Stimulated activated naive CD4-positive, alpha-beta T cell treated with Interleukin-2 at 50 U/mL for 16 hours (primary cell): ENCODE data around the gene AOX1.
"Not testable (repeated sequence)": the region's sequence is repeated elsewhere in the genome, so short reads cannot be mapped to it uniquely, and the experiment has no call there.

Source experiments
- DNase-seq: peaks from one replicate; lab custom pipeline; 2025; lab: John Stamatoyannopoulos, UW

Gene AOX1

DNA sequence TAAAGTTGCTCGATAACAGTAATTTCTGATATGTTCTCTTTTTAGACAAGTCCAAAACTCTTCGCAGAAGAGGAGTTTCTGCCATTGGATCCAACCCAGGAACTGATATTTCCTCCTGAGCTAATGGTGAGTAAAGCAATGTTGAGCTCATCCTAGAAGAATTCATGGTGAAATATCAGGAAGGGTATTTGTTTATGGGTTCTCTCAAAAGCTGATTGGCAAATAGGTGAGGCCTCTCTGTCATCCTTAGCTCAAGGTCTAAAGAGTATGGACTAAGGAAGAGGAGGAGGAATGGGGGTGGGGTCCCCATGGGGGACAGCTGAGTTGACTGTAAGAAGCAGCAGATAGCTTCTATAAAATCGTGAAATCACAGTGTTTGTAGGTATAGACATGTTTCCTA lies 18.2 kb downstream of the AOX1 start:
- no peak for DNase-seq

DNA sequence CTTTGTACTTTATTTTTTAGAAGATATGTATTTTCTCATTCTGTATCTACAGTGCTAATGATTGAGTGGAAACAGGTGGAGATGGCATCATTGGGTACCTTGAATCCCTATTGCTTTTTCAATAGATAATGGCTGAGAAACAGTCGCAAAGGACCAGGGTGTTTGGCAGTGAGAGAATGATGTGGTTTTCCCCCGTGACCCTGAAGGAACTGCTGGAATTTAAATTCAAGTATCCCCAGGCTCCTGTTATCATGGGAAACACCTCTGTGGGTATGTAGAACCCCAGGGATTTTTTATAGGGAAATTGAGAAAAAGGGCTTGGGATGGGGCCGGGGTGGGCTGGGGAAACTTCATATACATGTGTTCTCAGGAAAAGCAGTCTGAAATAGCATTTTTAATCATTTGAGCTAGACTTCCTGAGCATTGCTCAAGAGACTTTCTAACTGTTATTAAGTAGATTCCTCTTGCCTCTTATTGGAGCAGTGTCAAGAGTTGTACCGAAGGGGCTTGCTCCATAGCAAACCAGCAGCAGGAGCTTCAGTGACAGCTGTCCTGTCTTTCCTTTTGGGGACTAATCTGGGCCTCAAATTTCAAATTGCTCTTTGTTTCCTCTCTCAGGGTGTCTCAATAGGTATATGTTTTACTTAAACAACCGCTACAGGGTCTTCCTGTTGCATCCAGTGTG lies 18.9 kb downstream of the AOX1 start:
- DNase-seq, result no peak

DNA sequence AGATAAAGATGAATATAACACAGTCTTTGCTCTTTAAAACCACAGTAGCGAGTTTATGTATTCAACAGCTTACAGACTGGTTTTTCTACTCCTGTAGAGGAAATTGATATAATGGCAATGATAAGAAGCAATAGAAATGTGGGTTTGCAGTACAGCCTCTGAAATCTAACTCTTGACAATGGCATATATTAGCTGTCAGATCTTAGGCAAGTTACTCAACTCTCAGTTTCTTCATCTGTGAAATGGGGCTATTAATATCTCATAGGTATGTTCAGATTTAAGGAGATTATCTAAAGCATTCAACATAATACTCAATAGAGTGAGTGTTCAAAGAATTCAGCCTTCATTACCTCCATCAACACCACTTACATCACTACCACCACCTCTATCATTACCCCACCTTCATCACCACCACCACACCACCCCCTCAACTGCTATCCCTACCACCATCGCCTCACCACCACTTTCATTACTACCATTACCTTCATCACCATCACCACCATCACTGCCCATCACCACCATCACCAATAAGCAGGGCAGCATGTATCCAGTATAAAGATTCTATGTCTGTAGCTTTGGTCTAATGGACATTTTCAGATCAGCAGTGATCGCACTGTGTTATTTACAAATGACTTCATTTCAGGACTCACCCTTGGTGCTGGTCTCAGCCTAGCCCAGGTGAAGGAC lies 22.7 kb downstream of the AOX1 start:
- DNase-seq, result no peak

DNA sequence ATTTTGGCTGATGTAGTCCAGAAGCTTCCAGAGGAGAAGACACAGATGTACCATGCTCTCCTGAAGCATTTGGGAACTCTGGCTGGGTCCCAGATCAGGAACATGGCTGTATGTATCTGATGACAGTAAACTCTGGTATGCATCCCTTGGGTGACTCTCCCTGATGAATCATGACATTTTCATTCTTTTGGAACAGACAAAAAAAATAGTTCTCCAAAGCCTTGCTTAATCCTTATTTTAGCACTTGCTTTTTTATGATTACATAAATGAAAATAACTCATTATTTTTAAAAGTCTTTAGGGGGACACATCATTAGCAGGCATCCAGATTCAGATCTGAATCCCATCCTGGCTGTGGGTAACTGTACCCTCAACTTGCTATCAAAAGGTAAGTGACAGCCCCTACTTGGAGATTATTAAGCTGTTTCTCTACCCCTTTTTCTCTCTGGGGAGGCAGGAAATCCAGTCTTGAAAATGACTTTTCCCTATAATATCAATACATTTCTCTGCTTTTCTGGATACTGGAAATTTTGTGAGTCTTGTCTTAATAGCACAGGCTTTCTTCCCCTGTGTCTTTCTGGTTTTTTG lies 23.3 kb downstream of the AOX1 start:
- DNase-seq, result no peak

DNA sequence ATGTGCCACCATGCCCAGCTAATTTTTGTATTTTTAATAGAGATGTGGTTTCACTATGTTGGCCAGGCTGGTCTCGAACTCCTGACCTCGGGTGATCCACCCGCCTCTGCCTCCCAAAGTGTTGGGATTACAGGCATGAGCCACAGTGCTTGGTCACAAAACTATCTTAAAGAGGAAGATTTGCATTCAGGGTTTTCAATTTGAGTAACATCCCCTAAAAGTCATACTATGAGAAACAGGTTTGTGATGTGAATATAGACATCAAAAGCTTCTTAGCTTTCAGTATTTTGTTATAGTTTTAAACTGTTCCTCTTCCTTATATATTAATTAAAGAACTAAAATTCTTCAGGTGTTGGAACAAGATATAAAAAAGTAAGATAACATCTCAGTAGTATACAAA lies 24.4 kb downstream of the AOX1 start:
- DNase-seq, result not testable (repeated sequence)

DNA sequence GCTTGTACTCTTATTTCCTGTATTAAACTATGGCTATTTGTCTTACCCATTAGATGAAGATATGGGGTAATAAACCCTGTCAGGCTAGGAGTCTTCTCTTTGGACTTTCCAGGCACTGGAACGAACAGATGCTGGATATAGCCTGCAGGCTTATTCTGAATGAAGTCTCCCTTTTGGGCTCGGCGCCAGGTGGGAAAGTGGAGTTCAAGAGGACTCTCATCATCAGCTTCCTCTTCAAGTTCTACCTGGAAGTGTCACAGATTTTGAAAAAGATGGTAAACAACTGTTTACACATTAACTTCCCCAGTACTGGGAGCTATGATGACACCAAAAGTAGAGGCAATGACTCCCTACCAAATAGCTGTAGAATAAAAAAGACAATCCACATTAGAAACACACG lies 27.9 kb downstream of the AOX1 start:
- DNase-seq, result no peak

DNA sequence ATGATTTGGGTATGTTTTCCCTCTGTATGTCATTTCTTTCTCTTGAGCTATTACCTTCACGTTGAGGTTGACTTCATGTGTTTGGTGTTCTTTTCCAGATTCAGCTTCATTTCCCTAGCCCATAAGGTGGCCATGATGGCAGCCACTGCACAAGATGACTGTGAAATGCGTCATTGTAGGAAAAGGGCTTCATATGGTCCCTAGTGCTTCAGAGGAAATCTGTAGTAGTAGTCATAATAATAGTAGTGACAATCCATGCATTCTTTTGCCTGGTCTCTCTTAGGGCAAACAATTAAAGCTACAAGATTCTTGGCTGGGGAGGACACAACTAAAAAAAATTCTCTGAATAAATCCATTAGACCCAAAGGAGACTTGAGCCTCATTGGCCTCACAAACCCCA lies 28.4 kb downstream of the AOX1 start:
- no peak for DNase-seq

DNA sequence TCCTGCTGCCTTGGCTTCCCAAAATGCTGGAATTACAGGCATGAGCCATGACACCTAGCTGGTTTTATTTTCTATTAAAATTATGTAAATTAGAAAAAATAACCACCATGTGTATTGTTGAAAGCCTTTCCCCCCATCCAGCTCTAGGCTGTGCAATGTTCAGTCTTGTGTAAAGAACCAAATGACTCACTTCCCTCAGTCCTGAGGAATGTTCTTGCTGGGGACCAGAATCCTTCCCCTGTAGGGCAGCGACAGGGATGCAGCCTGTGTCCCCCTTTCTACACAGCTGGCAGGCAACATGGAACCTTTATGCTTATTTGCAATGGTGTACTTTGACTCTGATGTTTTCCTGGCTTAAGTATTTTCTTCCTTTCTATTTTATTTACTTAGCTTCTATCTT lies 29.4 kb downstream of the AOX1 start:
- DNase-seq, result no peak

DNA sequence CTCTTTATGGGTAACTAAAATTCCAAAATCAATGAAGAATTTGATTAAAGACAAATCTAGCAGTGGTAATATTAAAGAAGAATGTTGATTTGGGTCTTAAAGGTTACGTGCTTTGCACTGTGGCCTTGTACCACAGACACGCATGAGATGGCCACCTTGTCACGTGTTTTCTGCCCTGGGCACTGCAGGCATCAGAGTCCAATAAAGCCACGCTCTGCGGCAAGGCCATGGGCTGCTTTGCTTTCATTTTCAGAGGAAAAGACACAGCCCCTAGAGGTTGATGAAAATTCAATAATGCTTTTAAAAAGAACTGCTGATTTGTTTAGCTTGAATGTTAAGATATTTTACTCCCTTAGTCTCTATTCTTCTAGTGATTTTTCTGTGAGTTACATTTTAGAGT lies 30.4 kb downstream of the AOX1 start:
- no peak for DNase-seq

DNA sequence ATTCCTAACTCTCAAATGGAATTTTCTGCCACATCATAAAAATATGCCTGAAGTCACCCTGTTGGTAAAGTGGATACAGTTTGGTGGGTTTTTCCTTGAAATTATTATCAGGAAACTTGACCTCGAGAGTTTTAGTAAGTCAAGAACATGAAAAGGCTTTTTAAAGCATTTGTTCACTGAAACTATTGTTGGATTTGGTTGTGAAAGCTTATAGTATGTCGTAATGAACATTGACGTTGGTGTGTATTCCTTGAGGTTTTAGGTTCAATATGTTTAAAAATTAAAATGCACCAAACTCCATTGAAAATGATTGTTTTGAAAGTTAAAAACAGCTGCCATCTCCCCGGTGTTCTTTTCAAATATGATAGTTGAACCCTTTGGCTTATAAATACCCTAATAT lies 30.8 kb downstream of the AOX1 start:
- DNase-seq, result no peak

DNA sequence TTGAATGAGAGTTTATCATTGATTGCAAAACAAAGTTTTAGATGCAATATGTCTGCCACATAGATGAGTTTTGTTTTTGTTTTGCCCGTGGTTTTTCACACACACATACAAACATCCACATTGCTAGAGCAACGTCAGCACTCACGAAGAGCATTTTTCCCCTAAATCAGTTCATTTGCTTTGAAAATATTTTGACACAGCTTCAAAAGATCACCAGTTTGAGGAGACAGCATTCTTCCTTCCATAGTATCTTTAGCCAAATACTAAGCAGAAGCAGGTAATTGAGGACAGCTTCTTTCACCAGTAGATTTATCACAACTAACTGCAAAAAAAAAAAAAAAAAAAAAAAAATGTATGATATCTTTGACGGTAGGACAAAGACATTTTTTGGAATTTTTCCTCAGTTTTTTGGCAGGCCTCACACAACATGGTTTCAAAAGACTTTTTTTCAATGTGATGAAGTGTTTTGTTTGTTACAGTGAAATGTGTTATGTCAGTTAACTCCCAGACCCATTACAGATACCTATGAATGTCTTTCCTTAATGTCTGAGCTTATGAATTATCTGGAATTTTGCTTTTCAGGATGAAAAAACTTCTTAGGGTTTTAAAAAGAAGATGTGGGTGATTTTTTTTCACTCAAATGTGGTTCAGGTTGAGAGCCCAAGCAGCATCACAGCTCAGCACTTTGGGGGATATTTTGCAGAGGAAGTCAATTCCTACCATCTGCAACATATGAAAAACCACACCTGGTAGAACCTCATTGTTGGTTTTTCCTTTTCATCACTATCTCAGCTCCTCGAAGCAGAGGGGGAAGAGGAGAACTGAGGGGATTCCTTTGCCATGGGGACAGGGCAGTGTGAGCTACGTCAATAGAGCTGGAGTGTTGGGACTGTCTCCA lies 31.6 kb downstream of the AOX1 start:
- no peak for DNase-seq

DNA sequence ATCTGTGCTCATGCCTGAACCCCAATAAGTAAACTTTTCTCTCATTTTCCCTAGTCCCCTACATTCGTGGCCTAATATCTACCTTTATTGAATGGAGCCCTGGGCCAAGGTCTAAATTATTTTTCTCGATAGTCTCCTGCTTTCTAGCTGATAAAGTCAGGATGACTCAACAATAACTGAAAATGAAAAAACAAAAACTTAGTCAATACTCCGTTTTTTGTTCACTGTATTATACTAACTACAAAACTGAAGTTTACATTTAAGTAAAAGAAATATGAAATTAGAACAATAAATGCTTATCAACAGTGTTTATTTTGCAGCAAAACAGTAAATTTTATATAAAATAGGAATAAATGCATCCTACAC lies 32.2 kb downstream of the AOX1 start:
- no peak for DNase-seq

DNA sequence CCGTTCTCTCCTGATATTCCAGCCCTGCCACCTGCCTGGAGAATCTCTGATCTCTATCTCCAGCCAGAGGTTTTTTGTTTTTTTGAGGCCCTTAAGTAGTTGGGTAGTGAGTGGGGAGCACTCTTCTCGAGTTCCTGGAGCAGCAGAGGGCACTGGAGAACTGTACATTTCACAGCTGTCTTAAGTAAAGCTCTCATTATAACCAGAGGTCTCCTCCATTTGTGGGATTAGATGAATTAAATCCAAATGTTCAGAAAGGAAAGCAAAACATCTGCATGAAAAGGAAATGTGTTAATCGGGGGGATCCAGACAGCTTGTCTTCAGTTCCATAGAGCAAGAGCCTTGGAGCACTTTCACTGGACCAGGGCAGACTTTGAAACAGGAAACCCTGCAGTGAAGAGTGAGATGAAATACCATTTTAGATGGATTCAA lies 32.8 kb downstream of the AOX1 start:
- no peak for DNase-seq

DNA sequence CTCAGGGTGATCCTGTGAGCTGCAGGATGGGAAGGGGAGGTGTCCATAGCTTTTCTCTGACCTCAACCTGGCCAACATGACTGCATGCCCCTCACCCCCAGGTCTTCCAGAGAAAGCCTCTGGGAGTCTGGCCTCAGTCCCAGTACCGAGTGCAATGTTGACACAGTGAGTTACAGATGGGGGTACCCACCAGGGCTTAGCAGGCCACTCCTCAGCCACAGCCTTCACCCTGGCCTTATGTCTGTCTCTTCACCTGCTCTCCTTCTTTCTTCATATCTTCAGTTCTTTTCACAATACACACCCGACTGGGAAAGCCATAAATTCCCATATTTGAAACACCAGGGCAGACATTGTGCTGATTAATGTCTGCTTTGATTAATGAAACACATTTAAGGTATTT lies 33.5 kb downstream of the AOX1 start:
- no peak for DNase-seq

DNA sequence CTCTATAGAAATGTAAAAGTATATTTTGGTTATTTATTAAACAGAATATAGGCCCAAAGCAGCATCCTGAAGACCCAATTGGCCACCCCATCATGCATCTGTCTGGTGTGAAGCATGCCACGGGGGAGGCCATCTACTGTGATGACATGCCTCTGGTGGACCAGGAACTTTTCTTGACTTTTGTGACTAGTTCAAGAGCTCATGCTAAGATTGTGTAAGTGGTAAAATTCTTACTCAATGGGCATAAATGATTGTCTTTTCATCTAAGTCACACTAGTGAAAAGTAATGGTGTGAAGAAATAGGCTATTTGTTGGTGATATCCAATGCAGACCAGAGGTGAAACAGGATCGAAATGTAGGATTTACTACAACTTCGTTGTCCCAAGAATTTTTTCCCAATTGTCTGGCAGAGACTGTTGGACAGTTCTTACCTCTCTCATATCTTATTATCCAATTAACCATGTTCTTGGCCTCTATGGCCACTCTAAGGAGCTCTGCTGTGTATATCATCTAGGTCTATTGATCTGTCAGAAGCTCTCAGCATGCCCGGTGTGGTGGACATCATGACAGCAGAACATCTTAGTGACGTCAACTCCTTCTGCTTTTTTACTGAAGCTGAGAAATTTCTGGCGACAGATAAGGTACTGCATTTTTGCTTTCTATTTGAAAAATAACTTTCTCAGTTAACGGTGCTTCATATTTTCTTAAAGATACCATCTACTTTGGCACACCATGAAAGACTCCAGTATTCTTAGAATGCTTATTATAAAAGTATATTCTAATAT lies 35.0 kb downstream of the AOX1 start:
- DNase-seq, result no peak

DNA sequence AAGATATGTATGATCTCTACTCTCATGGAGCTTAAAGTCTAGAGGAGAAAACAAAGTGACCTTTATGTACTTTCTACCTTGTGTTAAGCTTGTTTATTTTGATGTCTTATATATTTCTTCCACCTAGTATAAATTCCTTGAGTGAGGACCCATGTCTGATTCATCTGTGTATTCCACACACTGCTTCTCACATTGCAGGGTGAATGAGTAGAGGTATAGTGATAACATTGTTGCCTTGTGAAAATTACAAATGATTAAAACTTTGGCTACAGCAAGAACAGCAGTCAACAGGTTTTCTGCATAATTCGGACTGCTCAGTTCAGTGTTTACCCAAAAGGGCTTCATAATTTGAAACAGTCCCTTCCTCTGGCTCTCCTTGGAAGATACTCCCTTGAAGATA lies 36.3 kb downstream of the AOX1 start:
- DNase-seq, result no peak

DNA sequence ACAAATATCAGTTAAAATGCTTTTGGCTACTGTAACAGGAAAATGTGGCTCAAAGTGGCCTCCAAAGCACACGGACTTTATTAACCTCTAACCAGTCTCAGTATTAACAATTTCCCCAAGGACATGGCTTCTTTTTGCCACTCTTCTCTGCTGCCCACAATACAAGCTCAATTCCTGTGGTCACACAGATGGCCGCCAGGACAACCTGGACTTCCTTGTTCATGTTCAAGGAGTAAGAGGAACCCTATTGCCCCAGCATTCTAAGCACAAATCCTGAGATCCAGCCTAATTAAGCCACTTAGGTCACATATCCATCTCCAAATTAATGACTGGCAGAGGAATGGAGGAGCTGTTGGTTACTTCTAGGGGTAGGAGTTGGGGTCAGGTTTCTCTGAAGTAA lies 38.2 kb downstream of the AOX1 start:
- DNase-seq, result no peak

DNA sequence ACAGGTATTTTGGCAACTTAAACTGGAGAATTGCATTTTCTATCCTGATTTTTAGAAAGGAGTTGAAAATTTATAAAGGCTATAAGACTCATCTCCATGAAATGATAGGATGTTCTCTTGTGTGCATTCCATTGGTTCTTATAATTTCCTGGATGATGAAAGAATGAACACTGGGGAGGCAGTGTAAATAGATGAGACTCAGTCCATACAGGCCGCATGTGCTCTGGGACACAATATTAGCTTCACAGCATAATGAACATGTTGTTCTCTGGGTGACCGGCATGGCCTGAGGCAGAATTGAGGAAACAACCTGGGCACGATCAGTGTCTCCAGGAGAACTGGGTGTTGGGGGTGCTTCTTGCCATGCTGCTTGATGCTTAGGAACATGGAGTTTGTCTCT lies 38.8 kb downstream of the AOX1 start:
- DNase-seq, result no peak

DNA sequence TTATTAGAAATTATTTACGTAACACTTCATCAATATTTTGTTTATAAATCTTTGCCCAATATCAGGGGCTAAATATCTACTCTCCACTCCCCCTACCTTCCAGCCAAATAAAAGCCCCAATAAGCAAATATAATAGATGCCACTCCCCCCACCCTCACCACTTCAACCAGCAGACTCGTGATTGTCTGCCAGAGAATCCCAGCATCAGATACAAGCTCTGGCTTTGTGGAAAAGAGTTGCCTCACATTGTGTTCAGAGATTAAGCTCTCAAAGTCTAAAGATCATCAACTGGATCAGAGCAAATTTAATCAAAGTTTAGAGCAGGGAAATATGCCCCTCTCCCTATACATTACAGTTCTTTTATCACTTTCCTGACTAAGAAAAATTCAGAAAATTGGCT lies 39.5 kb downstream of the AOX1 start:
- no peak for DNase-seq

DNA sequence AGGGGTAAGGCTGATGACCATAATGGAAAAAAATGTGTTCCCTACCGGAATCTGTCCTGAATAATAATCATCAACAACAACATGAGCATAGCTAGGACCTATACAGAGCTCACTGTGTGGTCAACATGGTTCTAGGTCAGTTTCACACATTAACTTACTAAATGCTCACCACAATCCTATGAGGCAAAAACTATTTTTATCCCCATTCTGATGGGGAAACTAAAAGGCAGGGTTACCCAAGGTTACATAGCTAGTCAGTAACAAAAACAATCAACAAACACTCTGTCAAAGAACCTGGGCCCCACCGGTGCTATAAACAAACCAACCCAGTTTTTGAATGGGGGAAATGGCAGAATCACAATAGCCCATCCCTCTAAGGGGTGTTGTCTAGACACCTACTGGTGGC lies 40.1 kb downstream of the AOX1 start:
- DNase-seq, result no peak

DNA sequence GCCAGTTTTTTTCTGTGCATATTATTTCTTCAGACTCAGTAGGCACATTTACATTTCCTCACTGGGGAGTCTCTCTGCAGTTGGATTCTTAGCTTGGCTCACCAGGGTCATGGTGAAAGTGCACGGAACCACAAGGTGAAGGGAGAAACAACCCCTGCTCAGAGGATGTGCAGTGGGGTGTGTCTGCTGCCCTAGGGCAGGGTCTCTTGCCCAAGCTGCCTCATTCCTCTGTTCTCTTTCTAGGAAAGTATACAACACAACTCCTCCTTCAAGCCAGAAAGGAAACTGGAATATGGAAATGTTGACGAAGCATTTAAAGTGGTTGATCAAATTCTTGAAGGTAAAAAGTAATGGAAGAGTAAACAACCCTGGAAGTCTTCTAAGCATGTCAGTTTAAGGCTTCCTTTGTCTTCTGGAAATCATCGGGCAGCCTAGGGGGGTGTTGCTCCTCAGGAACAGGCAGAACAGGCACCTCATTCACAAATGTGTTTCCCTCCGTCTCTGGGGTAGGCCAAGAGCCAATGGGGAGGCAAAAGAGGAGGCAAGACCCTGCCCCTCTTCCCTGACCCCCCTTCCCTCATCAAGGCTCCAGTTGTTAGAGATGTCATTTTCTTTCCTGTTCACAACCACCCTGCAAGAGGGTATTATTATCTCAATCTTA lies 41.4 kb downstream of the AOX1 start:
- no peak for DNase-seq
